Activated naive CD4-positive, alpha-beta T cell treated with anti-CD3 and anti-CD28 coated beads, Interleukin-2, amount 50 U/mL, for 16 hours (primary cell): ENCODE measurements around the gene DNAJC27.
A peak's percentile ranks its signal among the peaks of the same experiment; 100 is the strongest.

ENCODE experiments used
- DNase-seq: peaks from one replicate; pipeline ENCODE4 v3.0.0-alpha.2; 2020

DNAJC27 gene

DNA sequence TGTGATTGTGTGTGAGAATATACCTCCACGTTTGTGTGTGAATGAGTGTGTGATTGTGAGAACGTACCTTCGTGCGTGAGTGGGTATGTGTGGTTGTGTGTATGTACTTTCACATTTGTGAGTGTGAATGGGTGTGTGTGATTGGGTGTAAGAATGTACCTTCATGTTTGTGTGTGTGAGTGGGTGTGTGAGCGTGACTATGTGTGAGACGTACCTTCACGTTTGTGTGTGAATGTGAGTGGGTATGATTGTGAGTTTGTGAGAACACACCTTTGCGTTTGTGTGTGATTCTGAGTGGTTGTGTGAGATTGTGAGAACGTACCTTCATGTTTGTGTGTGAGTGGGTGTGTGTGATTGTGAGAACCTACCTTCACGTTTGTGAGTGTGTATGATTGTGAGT lies 45.9 kb downstream of the DNAJC27 start:
- no peak for DNase-seq

DNA sequence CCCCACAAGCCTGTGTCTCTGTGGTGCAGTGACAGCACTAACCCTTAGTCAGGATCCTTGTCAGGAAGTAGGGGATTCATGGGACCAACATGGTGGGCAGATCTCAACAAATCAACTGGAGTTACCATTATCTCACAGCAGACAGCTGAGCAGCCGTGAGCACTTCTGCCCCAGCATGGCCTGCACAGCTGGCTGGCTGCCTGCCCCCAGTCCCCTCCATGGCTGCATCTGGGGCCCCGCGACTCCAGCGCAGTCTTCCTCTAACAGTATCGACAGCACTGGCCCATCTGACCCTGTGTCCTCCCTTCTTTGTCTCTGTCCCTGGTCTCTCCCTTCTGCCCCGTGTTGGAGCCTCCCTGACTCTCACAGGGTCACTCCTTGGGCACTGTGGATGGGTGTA lies 47.0 kb downstream of the DNAJC27 start:
- DNase-seq = no peak

DNA sequence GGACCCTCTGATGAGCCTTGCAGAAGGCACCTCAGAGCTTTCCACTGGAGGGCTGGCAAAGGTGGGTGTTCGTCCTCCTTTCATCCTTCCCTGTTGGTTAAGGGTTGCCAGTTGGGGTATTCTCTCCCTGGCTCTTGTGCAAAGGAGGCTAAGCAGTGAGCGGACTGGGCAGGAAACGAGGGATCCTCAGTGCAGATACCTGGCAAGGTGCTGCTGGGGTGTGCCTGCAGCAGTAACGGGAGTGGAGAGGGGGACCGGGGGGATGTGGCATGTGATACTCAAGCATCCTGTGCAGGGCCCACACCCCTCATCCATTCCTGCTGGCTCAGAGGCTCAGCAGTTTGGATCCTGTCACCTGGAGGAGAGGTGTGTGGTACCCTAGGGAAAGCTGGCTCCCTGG lies 47.5 kb downstream of the DNAJC27 start:
- no peak for DNase-seq

DNA sequence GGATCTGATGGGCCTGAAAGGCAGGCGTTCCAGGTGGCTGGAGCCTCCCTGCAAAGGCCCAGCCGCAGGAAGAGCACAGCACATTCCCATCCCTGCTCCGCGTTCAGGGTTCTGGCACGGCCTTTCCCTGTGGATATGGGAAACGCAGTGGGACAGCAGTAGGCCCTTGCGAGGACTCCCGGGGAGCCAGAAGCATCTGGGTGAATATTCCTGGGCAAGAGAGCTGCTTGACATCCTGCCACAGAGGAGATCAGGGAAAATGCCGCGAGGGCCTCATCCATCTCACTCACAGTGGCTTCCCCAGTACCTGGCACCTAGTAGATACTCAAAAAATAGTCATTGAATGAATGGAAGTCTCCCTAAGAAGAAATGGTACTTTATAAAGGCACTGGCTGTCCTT lies 48.6 kb downstream of the DNAJC27 start:
- no peak for DNase-seq

- no peak for DNase-seq
These were observed 49.2 kb downstream of the DNAJC27 start for GRCh38 chr2:24922556-24922955.

DNA sequence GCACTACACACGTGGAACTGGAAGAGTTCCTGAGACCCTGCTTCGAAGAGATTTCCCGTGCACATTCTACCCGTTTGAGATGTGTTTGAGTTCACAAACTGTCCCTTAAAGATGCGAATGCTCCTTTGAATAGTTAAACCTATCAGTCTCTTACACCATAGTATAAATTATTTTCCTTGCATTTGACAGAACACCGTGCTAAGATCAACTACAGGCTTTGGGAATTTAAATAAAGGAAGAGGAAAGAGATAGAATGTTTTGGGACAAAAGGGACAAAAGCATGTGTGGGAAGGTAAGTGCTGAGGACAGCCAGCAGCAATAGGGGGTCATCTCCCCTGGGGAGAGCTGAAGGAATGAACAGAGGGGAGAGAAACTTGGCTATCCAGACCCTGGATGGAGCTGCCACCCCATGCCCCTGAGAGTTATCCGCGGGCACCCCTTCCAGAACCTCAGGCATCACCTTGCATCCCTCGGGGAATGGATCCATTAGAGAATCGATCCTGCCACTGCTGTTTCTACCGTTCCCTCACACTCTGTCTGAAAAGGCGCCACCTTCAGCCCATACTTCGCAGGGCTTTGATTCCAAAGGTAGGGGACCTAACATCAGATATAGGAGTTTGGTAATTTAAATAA lies 50.8 kb downstream of the DNAJC27 start:
- DNase-seq = no peak

DNA sequence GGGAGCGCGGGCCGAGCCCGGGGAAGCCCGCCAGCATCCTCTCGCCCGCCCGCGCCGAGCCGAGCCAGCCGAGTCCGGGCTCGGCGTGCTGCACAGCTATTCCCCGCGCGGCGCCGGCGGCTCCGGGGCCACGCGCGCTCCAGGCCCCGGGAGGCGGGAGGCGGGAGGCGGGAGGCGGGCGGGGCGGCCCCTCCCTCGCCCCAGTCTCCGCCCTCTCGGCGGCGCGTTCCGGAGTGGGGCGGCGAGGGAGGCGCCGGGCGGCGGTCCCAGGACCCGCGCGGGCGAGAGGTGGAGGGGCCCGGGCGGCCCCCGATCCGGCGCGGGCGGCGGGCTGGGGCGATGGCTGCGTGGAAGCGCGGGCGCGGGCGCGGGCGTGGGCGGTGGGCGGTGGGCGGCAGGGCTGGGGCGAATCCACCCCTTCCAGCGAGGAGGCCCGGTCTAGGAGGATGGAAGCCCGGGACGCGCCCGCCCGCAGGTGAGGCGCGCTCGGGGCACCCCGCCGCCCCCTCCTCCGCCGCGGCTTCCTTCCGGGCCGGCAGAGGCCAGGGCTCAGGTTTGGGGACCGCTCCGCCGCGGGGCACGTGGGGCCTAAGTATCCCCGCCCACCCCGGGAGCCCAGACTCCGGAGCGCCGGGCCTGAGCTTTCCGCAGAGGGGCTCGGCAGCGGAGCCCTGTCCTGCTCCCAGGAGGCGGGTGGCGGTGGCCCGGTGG lies 51.5 kb downstream of the DNAJC27 start, which contains the start of gene ADCY3:
TSS of gene ADCY3 (minus strand) at position 140 of the 711 bp plus-strand sequence. CDS start 1,250 bp downstream, outside the sequence.
- peak; percentile 71 for DNase-seq

DNA sequence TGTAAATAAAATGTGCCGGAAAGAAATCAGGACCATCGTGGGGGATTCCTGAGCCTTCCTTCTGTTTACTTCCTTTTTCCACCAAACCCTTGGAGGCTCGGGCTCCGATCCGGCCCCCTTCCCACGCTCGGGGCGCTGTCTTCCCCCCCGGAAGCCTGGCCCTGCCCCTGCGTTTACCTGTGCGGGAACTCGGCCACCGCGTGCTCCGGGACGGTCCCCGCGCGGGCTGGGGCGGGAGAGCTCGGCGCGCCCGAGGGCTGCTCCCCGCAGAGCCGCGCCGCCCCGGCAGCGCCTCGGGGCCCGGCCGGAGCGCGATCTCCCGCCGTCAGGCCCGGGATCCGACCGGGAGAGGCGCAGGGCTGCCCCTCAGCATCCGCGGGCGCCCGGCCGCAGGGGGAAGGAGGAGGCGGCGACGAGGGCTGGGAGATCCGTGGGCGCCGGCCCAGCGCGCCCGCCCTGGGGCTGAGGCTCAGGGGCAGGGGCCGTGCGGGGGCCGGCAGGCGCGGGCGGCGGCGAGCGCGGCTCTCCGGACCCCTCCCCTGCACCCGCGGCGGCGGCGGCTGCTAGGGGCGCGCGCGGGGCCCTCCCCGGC lies 52.2 kb downstream of the DNAJC27 start:
- DNase-seq = peak; percentile 38

- peak; percentile 47 for DNase-seq
These were observed 52.7 kb downstream of the DNAJC27 start for GRCh38 chr2:24919037-24919505.

DNA sequence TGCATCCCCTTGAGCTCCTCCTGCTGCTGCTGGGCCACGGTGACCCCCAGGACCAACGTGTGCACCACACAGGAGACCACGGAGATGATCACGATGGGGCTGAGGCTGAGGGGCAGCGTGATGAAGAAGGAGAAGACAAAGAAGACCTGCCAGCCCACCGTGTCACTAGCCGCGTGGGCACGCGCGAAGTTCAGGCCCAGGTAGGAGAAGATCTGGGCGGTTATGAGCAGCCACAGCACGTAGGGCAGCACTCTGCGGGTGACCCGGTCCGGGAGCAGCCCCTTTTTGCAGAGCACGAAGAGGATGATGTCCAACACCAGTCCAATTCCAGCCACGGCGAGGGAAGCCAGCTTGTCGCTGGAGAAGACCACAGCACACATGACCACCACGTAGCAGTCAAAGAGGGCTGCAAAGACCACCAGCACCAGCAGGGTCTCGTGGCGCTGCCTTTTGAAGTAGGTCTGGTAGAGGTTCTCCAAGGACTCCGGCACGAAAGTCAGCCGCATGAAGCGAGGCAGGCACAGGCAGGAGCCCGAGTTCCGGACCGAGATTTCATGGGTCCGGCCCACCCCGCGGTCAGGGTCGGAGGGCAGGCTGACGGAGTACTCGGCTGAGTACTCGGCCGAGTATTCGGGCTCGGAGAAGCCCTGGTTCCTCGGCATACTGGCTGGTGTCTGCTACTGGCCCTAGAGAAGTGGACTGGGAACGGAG lies 53.3 kb downstream of the DNAJC27 start:
- DNase-seq = no peak

DNA sequence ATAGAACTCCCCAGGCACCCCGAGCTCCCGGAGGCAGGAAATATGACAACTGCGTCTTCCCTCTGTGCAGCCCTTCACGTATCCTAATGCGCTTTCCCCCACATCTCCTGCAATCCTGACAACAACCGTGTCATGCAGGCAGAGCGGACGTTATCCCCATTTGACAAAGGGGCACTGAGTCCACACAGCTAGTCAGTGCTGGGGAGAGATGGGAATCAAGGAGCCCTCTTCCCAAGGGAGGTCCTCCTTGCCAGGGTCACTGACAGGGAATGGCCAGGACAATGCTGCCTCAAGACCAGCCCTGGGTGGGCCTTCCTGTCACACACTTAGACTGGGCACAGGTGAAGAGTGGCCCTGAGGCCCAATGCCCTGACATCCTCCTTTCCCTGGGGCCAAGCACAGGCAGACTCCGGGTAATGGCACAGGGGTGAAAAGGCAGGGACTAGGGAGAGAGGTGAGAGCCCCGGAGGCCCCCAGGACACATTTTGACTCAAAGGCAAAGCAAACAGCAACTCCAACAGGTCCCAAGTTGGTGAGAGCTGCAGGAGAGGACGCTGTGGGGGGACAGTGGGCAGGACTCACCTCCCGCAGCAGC lies 53.9 kb downstream of the DNAJC27 start:
- no peak for DNase-seq

- no peak for DNase-seq
These were observed 54.7 kb downstream of the DNAJC27 start for GRCh38 chr2:24917086-24917485.

- no peak for DNase-seq
These were observed 56.0 kb downstream of the DNAJC27 start for GRCh38 chr2:24915796-24916195.

DNA sequence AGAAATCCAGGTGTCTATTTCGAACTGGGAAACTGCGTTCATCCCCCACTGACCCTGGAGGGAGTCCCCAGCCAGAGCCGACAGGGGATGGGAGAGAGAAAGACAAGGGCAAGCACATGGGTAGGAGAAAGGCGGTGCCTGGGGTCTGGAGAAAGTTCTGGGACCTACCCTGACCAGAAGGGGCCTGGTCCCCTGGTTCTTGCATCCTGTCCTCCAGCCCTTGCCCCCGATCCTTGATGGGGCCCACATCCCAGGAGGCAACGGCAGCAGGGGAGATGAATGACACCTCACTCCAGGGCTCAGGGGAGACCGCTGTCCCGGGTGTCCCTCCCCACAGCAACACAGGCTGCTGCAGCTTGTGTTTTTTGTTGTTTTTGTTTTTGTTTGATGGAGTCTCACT lies 56.6 kb downstream of the DNAJC27 start:
- DNase-seq = no peak

DNA sequence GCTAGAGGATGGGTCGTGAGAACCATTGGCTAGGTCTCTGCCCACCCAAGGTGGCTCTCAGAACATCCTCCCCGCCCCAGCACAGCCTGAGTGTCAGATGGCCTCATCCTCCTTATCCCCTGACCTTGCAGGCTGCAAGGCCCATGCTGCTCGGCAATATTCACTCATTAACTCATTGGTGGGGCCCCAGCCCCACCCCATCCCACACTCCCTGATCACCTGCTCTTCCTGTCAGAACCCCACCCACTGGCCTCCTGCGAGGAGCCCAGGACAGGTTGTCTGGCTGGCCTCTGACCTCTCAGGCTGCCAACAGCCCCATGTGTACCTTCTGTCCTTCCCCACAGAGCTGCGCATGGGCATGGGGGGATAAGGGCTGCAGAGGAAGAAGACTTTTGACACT lies 57.0 kb downstream of the DNAJC27 start:
- DNase-seq = no peak

DNA sequence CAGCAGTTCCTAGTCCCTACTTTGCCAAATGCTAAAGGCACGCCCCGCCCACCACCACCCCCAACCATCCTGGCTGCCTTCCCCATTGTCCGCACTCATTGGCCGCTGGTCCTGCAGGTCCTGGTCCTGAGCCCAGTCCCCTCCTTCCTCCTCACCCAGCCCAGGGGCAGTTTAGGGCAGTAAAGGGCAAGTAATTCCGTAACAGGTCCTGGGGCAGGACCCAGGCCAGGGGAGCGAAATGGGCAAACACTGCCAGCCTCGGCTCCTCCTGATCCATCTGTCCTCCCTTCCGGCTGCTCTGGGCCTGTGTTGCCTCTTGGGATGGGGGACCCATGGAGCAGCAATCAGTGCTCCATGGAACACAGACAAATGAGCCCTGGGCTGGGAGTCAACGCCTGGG lies 57.8 kb downstream of the DNAJC27 start:
- DNase-seq = no peak

DNA sequence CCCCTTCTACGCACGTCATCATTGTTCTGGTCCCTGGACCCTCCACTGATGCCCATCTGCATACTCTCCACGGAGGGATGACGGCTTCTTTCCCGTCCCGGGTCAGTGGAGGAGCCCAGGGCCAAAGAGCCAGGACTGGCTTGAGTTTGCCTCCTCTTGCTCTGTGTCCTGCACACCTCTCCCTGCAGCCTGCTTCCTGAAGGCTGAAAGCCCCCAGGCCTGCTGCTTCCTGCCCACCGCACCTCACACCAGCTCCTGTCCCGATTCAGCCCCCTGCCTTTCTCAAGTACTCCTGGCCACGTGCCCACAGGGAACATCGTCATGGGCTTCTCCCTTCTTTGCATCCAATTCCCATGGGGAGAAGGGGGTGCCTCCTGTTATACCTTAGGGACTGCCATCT lies 58.8 kb downstream of the DNAJC27 start:
- DNase-seq = no peak

DNA sequence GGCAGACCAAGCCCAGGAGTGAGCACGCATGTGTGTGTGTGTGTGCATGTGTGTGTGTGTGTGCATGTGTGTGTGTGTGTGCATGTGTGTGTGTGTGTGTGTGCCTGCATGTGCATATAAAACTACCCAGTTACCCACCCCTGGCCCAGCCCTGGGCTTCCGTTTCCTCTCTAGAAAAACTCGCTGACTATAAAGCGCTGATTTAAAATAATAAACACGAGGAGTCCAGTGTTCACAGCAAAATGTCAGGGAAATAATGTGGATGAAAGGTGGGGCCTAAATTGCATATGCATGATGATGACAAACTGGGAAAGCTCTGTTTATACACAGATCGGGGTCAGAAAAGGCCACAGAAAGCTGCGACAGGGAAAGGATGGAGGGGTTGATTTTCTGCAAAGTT lies 59.2 kb downstream of the DNAJC27 start:
- DNase-seq = no peak

- DNase-seq = no peak
These were observed 61.5 kb downstream of the DNAJC27 start for GRCh38 chr2:24910245-24910644.

- no peak for DNase-seq
These were observed 62.1 kb downstream of the DNAJC27 start for GRCh38 chr2:24909555-24910177.

GRCh38 chr2:24908461-24908901 lies 63.3 kb downstream of the DNAJC27 start:
- no peak for DNase-seq

DNA sequence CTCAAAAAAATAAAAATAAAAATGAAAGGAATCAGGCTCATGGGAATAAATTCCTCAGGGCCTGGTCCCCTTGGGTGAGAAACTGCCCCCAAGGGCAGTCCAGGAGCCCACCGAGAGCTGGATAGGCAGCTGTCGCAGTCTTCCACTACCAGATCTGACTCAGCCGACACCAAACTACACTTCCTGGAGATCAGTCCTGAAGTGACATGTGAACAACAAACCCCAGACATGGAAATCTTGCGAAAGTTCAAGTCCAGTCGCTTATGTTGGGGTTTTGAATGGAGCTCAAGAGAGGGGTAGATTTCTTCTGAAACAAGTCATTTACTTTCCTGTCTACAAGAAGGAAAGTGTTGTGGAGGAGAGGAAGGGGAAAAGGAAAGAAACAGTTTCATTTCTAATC lies 64.6 kb downstream of the DNAJC27 start:
- DNase-seq = no peak

- no peak for DNase-seq
These were observed 65.3 kb downstream of the DNAJC27 start for GRCh38 chr2:24906466-24906865.
